Left renal pelvis (tissue), 4 donors: ENCODE measurements around the gene RUBCNL. TPM values are rescaled to one million over a fixed set of nuclear protein-coding genes. Genes with fewer than 3 reads are reported as not detected.

Experiments used
- DNase-seq, 4 donors: peaks; one replicate each; pipeline ENCODE4 v3.0.0-alpha.2; 2013; ENCODE audit warnings: low read depth in 4 of 4, low spot score in 3 of 4
- polyA plus RNA-seq, 4 donors: library from polyadenylated mRNA; unstranded; fragments of 120-200 nt; gene quantifications; one replicate each; pipeline ENCODE4 v1.2.1, GENCODE V29; 2013; ENCODE audit not compliant: insufficient read length in 4 of 4

Gene RUBCNL
- polyA plus RNA-seq, 4 donors: 2.0 to 2.7 (median 2.4) TPM

- no peak for DNase-seq
These were observed 44.5 kb downstream of the RUBCNL start for GRCh38 chr13:46342538-46342937.

GRCh38 chr13:46341112-46341711, 45.8 kb downstream of the RUBCNL start:
- no peak for DNase-seq

- DNase-seq: no peak
These were observed 46.4 kb downstream of the RUBCNL start for GRCh38 chr13:46340631-46341111.

- DNase-seq: no peak
These were observed 47.0 kb downstream of the RUBCNL start for GRCh38 chr13:46340011-46340410.

- no peak for DNase-seq
These were observed 47.9 kb downstream of the RUBCNL start for GRCh38 chr13:46339035-46339666.

- no peak for DNase-seq
These were observed 49.4 kb downstream of the RUBCNL start for GRCh38 chr13:46337700-46338099.

GRCh38 chr13:46334035-46334822, 52.8 kb downstream of the RUBCNL start:
- no peak for DNase-seq

GRCh38 chr13:46332772-46333171, 54.3 kb downstream of the RUBCNL start:
- no peak for DNase-seq

GRCh38 chr13:46329624-46330023, 57.4 kb downstream of the RUBCNL start:
- DNase-seq: no peak

GRCh38 chr13:46327246-46327645, 59.8 kb downstream of the RUBCNL start:
- no peak for DNase-seq

GRCh38 chr13:46324976-46325375, 62.1 kb downstream of the RUBCNL start:
- no peak for DNase-seq

- DNase-seq: peak; percentile 6 to 46 (median 23)
These were observed 65.4 kb downstream of the RUBCNL start for GRCh38 chr13:46321494-46322225.

GRCh38 chr13:46320821-46321220, 66.2 kb downstream of the RUBCNL start:
- DNase-seq: no peak

GRCh38 chr13:46320406-46320805, 66.6 kb downstream of the RUBCNL start:
- no peak for DNase-seq

GRCh38 chr13:46318986-46319385, 68.1 kb downstream of the RUBCNL start:
- DNase-seq: no peak

GRCh38 chr13:46317120-46317519, 69.9 kb downstream of the RUBCNL start:
- DNase-seq: no peak

GRCh38 chr13:46315491-46316075, 71.5 kb downstream of the RUBCNL start:
- DNase-seq: no peak

- DNase-seq: no peak
These were observed 72.0 kb downstream of the RUBCNL start for GRCh38 chr13:46315036-46315435.

- no peak for DNase-seq
These were observed 72.5 kb downstream of the RUBCNL start for GRCh38 chr13:46314587-46314986.

- DNase-seq: no peak
These were observed 73.4 kb downstream of the RUBCNL start for GRCh38 chr13:46313432-46314257.
